C4-2B (cell line): ENCODE data around the gene HOXD4.

Experiments
- CTCF ChIP-seq: fragments of 450-650 bp; conservative IDR thresholded peaks from 2 replicates; pipeline ENCODE4 v1.5.1; 2017; ENCODE audit warnings: mild to moderate bottlenecking
- ZFX ChIP-seq: fragments of 450-650 bp; IDR thresholded peaks from 2 replicates; pipeline ENCODE4 v1.6.1; 2017

- no peak for TF ChIP-seq CTCF
- TF ChIP-seq ZFX, result no peak
Measured at GRCh38 chr2:176186024-176186423, 34.7 kb downstream of the HOXD4 start.
